HG03039 (cell line): ENCODE data around the gene TSPYL4.

Experiments
- ATAC-seq: cut with Tn5 transposase; IDR thresholded peaks from one replicate; pipeline ENCODE4 v1.9.1; 2021; ENCODE audit warnings: mild to moderate bottlenecking, moderate library complexity; ENCODE audit not compliant: unreplicated experiment

TSPYL4 gene

GRCh38 chr6:116229287-116229913 lies 24.5 kb downstream of the TSPYL4 start:
- no peak for ATAC-seq

GRCh38 chr6:116223355-116223754 lies 30.5 kb downstream of the TSPYL4 start:
- no peak for ATAC-seq

- no peak for ATAC-seq
These were observed 32.0 kb downstream of the TSPYL4 start for GRCh38 chr6:116221911-116222310.

GRCh38 chr6:116221067-116221466 lies 32.8 kb downstream of the TSPYL4 start:
- no peak for ATAC-seq

GRCh38 chr6:116218866-116219265 lies 35.0 kb downstream of the TSPYL4 start:
- no peak for ATAC-seq

GRCh38 chr6:116218172-116218633 lies 35.7 kb downstream of the TSPYL4 start:
- no peak for ATAC-seq

GRCh38 chr6:116217069-116217468 lies 36.8 kb downstream of the TSPYL4 start:
- no peak for ATAC-seq

GRCh38 chr6:116215414-116215813 lies 38.5 kb downstream of the TSPYL4 start:
- ATAC-seq, result no peak

- ATAC-seq, result no peak
These were observed 39.2 kb downstream of the TSPYL4 start for GRCh38 chr6:116214681-116215080.

- ATAC-seq, result no peak
These were observed 43.0 kb downstream of the TSPYL4 start for GRCh38 chr6:116210750-116211425.

- no peak for ATAC-seq
These were observed 43.6 kb downstream of the TSPYL4 start for GRCh38 chr6:116210316-116210715.

GRCh38 chr6:116208056-116208785 lies 45.7 kb downstream of the TSPYL4 start:
- ATAC-seq, result no peak

- no peak for ATAC-seq
These were observed 47.5 kb downstream of the TSPYL4 start for GRCh38 chr6:116206231-116206903.

- no peak for ATAC-seq
These were observed 48.6 kb downstream of the TSPYL4 start for GRCh38 chr6:116205281-116205680.

- ATAC-seq, result no peak
These were observed 52.3 kb downstream of the TSPYL4 start for GRCh38 chr6:116201538-116201937.

- ATAC-seq, result no peak
These were observed 53.1 kb downstream of the TSPYL4 start for GRCh38 chr6:116200619-116201249.
